ENCODE results near the gene HIVEP1. TPM values are rescaled to one million over a fixed set of nuclear protein-coding genes. Genes with fewer than 3 reads are reported as not detected.

Gene HIVEP1
- total RNA-seq, 1 experiment from 2014 or later, result 24.2 TPM

- CTCF ChIA-PET, result no interaction called here
- DNase-seq, result no peak
- no TSS peak for BruUV-seq (replicated peaks)
Measured at GRCh38 chr6:12110523-12111362, 98.6 kb downstream of the HIVEP1 start.

GRCh38 chr6:12111363-12111670, 99.2 kb downstream of the HIVEP1 start:
- H3K36me3 ChIP-seq (ENCODE audit: low read depth), result peaks cover 6% of the 10 kb centered on the region; the same call in 1 of the 2 replicates
- BruUV-seq (replicated peaks), result no TSS peak
- H3K27ac ChIP-seq, result no peak overlapping the region
- no peaks in the 10 kb centered on the region for H3K9me3 ChIP-seq (ENCODE audit: insufficient read depth, low read depth)
- no peak for DNase-seq
- no peak overlapping the region for H3K4me2 ChIP-seq
- H3K4me1 ChIP-seq (replicated peaks; ENCODE audit: insufficient read depth), result no peaks in the 10 kb centered on the region
- no peaks in the 10 kb centered on the region for H3F3A ChIP-seq (ENCODE audit: insufficient read depth, low read depth)
- H3K4me3 ChIP-seq, result no peak overlapping the region
- intact Hi-C loops (cut with micrococcal nuclease; ENCODE audit: unreplicated experiment), result no loop called here
- no peaks in the 10 kb centered on the region for H3K27me3 ChIP-seq (ENCODE audit: insufficient read depth, low read depth)
- CTCF ChIA-PET, result no interaction called here
- POLR2A ChIA-PET (ENCODE audit: unreplicated experiment), result no interaction called here
- no peaks in the 10 kb centered on the region for H4K20me1 ChIP-seq (ENCODE audit: insufficient read depth)
- TF ChIP-seq CTCF (conservative IDR thresholded peaks at IDR 0.05) (no peak), EZH2 (IDR thresholded peaks at IDR 0.05; ENCODE audit: low read depth) (no peak)
- H2AFZ ChIP-seq, result no peak overlapping the region
- no peaks in the 10 kb centered on the region for H3K79me2 ChIP-seq (ENCODE audit: low read depth)
- no peaks in the 10 kb centered on the region for H3K9me2 ChIP-seq (ENCODE audit: insufficient read depth)

More at GRCh38 chr6:12110523-12111362, 98.6 kb downstream of the HIVEP1 start:
- Histone ChIP-seq H3K27ac (no peak overlapping the region), H3K36me3 (ENCODE audit: low read depth) (peaks cover 6% of the 10 kb centered on the region; the same call in 1 of the 2 replicates), H3K4me1 (replicated peaks; ENCODE audit: insufficient read depth) (no peaks in the 10 kb centered on the region), H4K20me1 (ENCODE audit: insufficient read depth) (no peaks in the 10 kb centered on the region), H3K4me2 (no peak overlapping the region), H3K9me2 (ENCODE audit: insufficient read depth) (no peaks in the 10 kb centered on the region), H3K9me3 (ENCODE audit: insufficient read depth, low read depth) (no peaks in the 10 kb centered on the region), H3F3A (ENCODE audit: insufficient read depth, low read depth) (no peaks in the 10 kb centered on the region), H2AFZ (no peak overlapping the region), H3K4me3 (no peak overlapping the region), H3K27me3 (ENCODE audit: insufficient read depth, low read depth) (no peaks in the 10 kb centered on the region), H3K79me2 (ENCODE audit: low read depth) (no peaks in the 10 kb centered on the region)
- POLR2A ChIA-PET (ENCODE audit: unreplicated experiment), result no interaction called here
- TF ChIP-seq EZH2 (IDR thresholded peaks at IDR 0.05; ENCODE audit: low read depth), result no peak
- no peak for TF ChIP-seq CTCF (conservative IDR thresholded peaks at IDR 0.05)
- intact Hi-C loops (cut with micrococcal nuclease; ENCODE audit: unreplicated experiment), result no loop called here

GRCh38 chr6:12112540-12113189, 100.6 kb downstream of the HIVEP1 start:
- intact Hi-C loops (cut with micrococcal nuclease; ENCODE audit: unreplicated experiment), result no loop called here
- CTCF ChIA-PET, result no interaction called here
- no peak overlapping the region for H3K4me3 ChIP-seq
- no peaks in the 10 kb centered on the region for H3K9me2 ChIP-seq (ENCODE audit: insufficient read depth)
- no TSS peak for BruUV-seq (replicated peaks)
- H4K20me1 ChIP-seq (ENCODE audit: insufficient read depth), result no peaks in the 10 kb centered on the region
- H3F3A ChIP-seq (ENCODE audit: insufficient read depth, low read depth), result no peaks in the 10 kb centered on the region
- peaks cover 6% of the 10 kb centered on the region; the same call in 1 of the 2 replicates for H3K36me3 ChIP-seq (ENCODE audit: low read depth)
- POLR2A ChIA-PET (ENCODE audit: unreplicated experiment), result no interaction called here
- H2AFZ ChIP-seq, result no peak overlapping the region
- no peaks in the 10 kb centered on the region for H3K79me2 ChIP-seq (ENCODE audit: low read depth)
- H3K27me3 ChIP-seq (ENCODE audit: insufficient read depth, low read depth), result no peaks in the 10 kb centered on the region
- no peak for DNase-seq
- H3K9me3 ChIP-seq (ENCODE audit: insufficient read depth, low read depth), result no peaks in the 10 kb centered on the region
- H3K4me2 ChIP-seq, result no peak overlapping the region
- TF ChIP-seq EZH2 (IDR thresholded peaks at IDR 0.05; ENCODE audit: low read depth) (no peak), CTCF (conservative IDR thresholded peaks at IDR 0.05) (no peak)
- H3K27ac ChIP-seq, result no peak overlapping the region
- no peaks in the 10 kb centered on the region for H3K4me1 ChIP-seq (replicated peaks; ENCODE audit: insufficient read depth)

Measured in PC-9 (cell line).